ENCODE measurements around the gene BIN2.

Gene BIN2

DNA sequence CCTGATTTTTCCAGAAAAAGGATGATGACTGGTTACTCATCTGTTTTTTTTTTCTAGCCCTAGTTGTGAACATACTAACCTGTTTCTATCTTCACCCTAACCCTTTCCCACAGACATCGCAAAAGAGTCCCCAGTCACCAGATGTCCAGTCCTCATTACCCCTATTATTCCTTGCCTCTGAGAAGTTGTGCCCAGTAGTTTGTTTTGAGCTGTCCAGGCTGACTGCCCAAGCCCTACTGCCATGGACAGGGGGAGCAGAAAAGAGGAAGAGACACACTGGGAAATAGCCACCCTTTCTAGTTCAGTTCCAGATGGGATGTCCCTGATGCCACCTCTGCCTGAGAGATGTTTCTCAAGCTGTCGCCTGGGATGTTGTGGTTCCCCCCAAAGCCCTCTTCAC is 36.3 kb upstream of the BIN2 start:
- no peak overlapping the region for H3K4me3 ChIP-seq (ENCODE audit: low read depth, low read length)
- TF ChIP-seq, protein P1, sequence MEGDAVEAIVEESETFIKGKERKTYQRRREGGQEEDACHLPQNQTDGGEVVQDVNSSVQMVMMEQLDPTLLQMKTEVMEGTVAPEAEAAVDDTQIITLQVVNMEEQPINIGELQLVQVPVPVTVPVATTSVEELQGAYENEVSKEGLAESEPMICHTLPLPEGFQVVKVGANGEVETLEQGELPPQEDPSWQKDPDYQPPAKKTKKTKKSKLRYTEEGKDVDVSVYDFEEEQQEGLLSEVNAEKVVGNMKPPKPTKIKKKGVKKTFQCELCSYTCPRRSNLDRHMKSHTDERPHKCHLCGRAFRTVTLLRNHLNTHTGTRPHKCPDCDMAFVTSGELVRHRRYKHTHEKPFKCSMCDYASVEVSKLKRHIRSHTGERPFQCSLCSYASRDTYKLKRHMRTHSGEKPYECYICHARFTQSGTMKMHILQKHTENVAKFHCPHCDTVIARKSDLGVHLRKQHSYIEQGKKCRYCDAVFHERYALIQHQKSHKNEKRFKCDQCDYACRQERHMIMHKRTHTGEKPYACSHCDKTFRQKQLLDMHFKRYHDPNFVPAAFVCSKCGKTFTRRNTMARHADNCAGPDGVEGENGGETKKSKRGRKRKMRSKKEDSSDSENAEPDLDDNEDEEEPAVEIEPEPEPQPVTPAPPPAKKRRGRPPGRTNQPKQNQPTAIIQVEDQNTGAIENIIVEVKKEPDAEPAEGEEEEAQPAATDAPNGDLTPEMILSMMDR (conservative IDR thresholded peaks at IDR 0.05; ENCODE audit: low read depth, low read length): no peak
- DNase-seq (ENCODE audit: low read depth): no peak

DNA sequence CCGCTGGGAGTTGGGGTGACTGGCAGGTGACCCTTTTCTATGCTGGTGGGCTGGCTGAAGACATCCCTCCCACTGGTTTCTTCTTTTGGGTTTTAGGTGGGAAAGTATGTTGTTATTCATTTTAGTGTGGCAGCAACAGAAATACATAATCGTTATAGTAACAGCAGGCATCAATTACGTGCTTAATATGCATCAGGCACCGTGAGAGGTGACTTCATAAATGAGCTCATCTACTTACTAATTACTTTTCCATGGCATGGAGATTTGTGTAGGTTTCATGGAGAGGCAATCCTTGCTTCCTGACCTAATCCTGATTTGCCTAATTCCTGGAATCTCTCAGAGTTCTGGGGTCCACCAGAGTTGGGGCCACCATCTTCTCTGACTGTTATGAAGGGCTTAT is 35.9 kb upstream of the BIN2 start:
- TF ChIP-seq, protein P1 (conservative IDR thresholded peaks at IDR 0.05; ENCODE audit: low read depth, low read length): no peak
- H3K4me3 ChIP-seq (ENCODE audit: low read depth, low read length): no peak overlapping the region
- no peak for DNase-seq (ENCODE audit: low read depth)

DNA sequence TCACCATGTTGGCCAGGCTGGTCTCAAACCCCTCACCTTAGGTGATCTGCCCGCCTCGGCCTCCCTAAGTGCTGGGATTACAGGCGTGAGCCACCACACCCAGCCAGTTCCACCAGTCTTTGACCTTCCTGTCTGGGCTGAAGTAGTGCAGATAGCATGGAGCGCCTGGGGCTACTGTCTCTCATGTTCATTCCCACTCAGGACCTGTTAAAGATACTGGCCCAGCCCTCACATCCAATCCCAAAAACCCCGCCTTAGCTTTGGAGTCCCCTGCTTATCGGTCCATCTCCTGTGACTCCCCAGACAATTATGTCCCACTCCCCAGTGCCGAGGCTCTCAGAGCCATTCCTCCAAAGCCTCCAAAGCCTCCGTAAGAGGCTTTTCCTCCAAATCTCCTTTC is 34.5 kb upstream of the BIN2 start:
- DNase-seq (ENCODE audit: low read depth): no peak
- TF ChIP-seq, protein P1 (conservative IDR thresholded peaks at IDR 0.05; ENCODE audit: low read depth, low read length): no peak
- no peak overlapping the region for H3K4me3 ChIP-seq (ENCODE audit: low read depth, low read length)

DNA sequence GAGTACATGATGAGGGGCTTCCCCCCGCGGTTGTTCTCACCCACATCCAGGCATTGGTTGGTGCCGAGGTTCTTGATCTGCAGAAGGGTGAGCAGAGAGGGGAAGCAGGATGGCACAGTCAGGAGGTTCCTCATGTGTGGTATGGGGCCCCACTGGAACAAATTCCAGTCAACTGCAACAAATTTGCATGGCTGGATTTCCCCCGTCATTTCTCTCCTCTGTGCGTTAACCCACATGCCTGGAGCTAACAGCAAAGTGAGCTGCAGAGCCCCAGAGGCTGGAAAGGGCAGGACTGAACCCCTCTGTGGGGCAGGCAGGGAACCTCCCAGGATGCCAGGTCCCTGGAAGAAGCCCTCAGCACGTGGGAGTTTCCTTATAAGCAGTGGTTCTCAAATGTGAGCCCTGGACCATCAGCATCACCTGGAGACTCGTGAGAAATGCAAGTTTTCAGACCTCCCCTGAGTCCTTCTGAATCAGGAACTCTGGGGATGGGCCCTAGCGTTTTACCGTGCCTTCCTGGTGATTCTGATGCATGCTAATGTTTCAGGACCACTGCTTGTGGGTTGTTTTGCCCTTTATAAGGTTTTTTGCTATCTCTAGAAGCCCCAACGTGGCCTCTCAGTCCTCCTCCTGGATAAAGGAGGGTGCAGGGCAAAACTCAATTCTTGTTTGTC is 33.5 kb upstream of the BIN2 start:
- no peak for DNase-seq (ENCODE audit: low read depth)
- TF ChIP-seq, protein P1 (conservative IDR thresholded peaks at IDR 0.05; ENCODE audit: low read depth, low read length): no peak
- no peak overlapping the region for H3K4me3 ChIP-seq (ENCODE audit: low read depth, low read length)

DNA sequence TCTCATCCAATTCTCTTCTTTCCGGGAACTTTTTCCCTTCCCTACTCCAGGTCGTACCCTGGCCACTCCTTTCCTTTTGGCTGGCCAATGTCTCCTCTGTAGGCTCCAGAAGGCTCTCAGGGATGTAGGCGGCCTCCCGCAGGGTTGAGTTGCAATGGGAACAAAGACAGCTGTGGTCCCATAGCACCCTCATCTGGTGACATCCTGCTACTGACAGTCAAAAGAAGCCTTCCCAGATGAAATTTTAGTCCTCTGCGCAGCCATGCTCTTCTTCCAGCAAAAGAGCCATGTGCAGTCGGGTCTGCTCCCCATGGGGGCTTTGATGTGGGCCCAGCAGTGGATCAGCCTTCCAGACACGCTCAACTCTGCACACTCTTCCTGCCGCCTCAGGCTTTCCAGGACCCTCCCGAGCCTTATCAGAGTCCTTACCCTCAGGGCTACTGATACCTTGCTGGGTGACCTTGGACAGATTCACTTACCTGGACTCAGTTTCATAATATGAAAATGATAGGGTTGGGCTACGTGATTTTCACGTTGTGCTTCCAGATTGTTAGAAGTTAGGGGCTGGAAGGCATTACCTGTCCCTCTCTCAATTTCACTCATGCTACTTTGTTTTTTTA is 28.0 kb upstream of the BIN2 start:
- TF ChIP-seq, protein P1 (conservative IDR thresholded peaks at IDR 0.05; ENCODE audit: low read depth, low read length): peak; percentile 94
- H3K4me3 ChIP-seq (ENCODE audit: low read depth, low read length): no peak overlapping the region
- DNase-seq (ENCODE audit: low read depth): peak; percentile 88

- TF ChIP-seq, protein P1 (conservative IDR thresholded peaks at IDR 0.05; ENCODE audit: low read depth, low read length): no peak
- DNase-seq (ENCODE audit: low read depth): peak; percentile 28
- no peak overlapping the region for H3K4me3 ChIP-seq (ENCODE audit: low read depth, low read length)
Measured at GRCh38 chr12:51349026-51349425, 25.1 kb upstream of the BIN2 start.

DNA sequence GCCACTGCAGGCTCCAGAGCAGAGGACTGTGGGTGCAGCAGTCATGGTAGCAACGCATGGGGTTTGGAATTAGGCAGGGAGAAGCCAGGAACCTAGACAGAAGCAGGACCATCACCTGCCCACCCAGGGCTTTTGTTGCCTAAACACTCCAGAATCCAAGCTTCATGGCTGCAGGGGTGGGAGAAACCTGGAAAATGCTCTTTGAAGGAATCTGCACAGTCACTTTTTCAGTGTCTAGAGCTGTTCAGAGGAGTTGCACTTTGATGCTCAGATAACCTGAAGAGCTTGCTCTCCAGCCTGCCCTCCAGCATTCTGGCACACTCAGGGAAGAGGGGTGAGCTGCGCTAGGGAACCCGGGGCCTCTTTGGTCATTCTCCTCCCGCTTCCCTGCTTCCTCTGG is 24.1 kb upstream of the BIN2 start:
- DNase-seq (ENCODE audit: low read depth): no peak
- H3K4me3 ChIP-seq (ENCODE audit: low read depth, low read length): no peak overlapping the region
- TF ChIP-seq, protein P1 (conservative IDR thresholded peaks at IDR 0.05; ENCODE audit: low read depth, low read length): no peak

Data from choroid plexus epithelial cell (primary cell).